IPS-18c (cell line): ENCODE measurements around the gene WIPF1.

Source experiments
- H3K4me3 ChIP-seq: 2 replicates; pipeline ENCODE4 v1.7.0; 2013; ENCODE audit warnings: low read depth, mild to moderate bottlenecking, low read length, moderate library complexity; ENCODE audit not compliant: insufficient read depth
- H3K9me3 ChIP-seq: one replicate; pipeline ENCODE4 v1.6.1; 2013; ENCODE audit warnings: mild to moderate bottlenecking, low read length, moderate library complexity; ENCODE audit not compliant: control insufficient read depth, insufficient read depth

Gene WIPF1

GRCh38 chr2:174535757-174536703 lies 61.6 kb downstream of the WIPF1 start:
- H3K9me3 ChIP-seq, result no peaks in the 10 kb centered on the region
- no peak overlapping the region for H3K4me3 ChIP-seq

GRCh38 chr2:174535083-174535482 lies 62.5 kb downstream of the WIPF1 start:
- Histone ChIP-seq H3K4me3 (no peak overlapping the region), H3K9me3 (no peaks in the 10 kb centered on the region)

DNA sequence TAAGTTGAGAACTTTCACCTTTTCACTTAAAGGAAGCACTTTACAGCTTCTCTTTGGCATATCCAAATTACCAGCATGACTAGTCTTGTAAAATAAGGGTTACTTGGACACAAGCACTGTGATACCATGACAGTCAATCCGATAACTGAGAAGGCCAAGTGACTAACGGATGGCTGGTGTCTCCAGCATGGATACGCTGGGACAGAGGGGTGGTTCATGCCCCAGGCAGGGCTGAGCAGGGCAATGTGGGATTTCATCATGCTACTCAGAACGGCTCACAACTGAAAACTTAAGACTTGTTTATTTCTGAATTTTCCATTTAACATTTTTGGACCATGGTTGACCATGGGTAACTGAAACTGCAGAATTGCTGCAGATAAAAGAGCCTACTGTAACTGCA lies 67.7 kb downstream of the WIPF1 start:
- H3K4me3 ChIP-seq, result no peak overlapping the region

DNA sequence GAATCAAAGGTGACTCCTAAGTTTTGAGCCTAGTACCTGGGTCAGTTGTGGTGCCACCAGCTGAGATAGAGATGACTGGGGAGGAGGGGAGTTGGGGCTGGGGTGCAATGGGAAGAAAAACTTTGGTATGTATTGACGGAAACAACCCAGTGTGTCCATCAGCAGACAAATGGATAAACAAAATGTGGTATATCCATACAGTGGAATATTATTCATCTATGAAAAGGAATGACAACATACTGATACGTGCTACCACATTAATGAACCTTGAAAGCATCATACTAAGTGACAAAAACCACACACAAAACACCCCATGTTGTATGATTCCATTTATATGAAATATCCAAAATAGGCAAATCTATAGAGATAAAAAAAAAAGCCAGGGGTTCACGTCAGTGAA lies 69.6 kb downstream of the WIPF1 start:
- H3K4me3 ChIP-seq, result no peak overlapping the region

More for the DNA sequence above, 67.7 kb downstream of the WIPF1 start:
- H3K9me3 ChIP-seq, result peaks cover 2% of the 10 kb centered on the region

DNA sequence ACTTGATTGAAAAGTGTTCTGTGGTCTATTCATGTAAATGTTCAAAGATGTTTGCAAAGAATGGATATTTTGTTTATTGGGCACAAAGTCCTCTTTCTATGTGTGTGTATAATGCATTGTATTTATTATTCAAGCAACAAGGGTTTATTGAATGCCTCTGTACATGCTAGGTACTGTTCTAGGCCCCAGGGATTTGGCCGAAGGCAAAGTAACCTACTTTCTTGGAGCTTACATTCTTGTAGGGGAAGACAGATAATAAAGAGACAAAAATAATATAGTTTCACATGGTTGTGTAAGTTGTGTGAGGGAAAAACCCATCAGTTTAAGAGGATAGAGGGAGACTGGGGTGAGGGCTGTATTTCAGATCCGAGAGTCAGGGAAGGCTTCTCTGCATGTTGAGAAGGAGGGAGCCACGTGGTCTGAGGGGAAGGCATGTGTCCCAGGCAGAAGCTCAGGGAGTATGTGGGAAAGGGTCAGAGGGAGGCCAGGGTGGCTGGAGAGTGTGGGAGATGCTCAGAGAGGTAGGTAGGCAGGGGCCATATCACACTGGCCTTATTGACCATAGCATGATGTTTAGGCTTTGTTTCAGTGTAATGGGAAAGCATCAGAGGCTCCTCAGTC lies 70.4 kb downstream of the WIPF1 start:
- H3K4me3 ChIP-seq, result no peak overlapping the region
- peaks cover 2% of the 10 kb centered on the region for H3K9me3 ChIP-seq

More for the DNA sequence above, 69.6 kb downstream of the WIPF1 start:
- H3K9me3 ChIP-seq, result peaks cover 2% of the 10 kb centered on the region

GRCh38 chr2:174524527-174524926 lies 73.1 kb downstream of the WIPF1 start:
- peaks cover 2% of the 10 kb centered on the region for H3K9me3 ChIP-seq

GRCh38 chr2:174522553-174522952 lies 75.1 kb downstream of the WIPF1 start:
- H3K4me3 ChIP-seq, result no peak overlapping the region
- no peaks in the 10 kb centered on the region for H3K9me3 ChIP-seq

More at GRCh38 chr2:174524527-174524926, 73.1 kb downstream of the WIPF1 start:
- no peak overlapping the region for H3K4me3 ChIP-seq

DNA sequence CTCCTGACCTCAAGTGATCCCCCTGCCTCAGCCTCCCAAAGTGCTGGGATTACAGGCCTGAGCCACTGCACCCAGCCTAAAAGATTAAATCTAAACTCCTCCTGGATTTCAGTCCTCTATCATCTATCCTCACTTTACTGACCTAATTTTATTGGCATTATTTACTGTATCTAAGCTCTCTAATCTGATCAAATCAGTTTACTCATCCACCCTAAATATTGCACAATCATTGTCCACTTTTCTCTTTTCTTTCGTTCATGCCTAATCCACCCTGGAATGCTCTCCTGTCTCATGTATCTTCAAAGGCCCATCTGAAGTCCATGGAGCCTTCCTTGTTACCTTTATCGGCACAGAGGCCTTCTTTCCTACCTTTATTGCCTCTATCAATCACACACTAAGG lies 79.2 kb downstream of the WIPF1 start:
- Histone ChIP-seq H3K4me3 (no peak overlapping the region), H3K9me3 (peaks cover 6% of the 10 kb centered on the region)

- no peak overlapping the region for H3K4me3 ChIP-seq
- H3K9me3 ChIP-seq, result peaks cover 8% of the 10 kb centered on the region
Observed at GRCh38 chr2:174516501-174517378, 80.9 kb downstream of the WIPF1 start.

DNA sequence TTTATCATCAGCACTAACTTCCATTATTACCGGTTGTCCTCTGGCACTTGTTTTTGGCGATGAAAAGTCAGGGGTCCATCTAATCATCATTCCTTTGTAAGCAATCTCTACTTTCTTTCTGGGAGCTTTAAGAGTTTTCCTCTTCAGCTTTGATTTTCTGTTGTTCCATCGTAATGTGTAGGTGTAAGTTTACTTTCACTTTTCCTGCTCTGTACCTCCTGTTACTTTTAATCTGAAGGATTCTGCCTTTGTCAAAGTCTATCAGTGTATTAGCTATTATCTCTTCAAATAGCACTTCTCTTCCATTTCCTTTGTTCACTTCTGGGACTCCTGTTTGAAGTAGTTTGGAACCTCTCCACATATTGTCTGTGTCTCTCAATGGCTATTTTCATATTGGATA lies 85.3 kb downstream of the WIPF1 start:
- H3K4me3 ChIP-seq, result no peak overlapping the region
- H3K9me3 ChIP-seq, result peaks cover 26% of the 10 kb centered on the region

DNA sequence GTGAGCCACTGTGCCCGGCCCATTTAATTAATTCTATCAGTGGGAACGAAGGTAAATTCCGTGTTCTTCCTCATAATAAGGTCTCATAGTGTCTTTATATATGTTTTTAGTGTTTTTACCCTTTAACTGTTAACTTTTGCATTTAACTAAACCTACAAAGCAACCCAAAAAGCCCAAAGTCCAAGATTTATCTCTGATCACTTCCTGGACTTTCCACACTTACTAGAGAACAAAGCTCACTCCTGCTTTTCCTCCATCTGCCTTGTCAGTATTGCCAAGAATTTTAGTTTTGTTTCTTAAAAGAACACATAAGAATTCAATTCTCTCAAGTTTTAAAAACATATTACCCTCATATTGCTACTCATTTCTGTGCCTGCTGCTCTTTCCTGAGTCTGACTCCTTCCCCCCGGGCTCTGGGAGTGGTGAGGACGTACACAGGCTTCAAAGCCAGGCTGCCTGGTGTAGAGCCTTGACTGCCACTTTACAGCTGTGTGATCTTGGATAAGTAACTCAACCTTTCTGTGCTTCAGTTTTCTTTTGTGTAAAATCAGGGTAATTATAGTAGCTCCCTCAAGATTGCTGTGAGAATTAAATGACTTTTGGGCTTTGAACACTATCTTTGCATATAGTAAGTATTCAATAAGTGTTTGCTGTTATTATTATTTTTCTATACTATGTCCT lies 85.9 kb downstream of the WIPF1 start:
- no peak overlapping the region for H3K4me3 ChIP-seq
- peaks cover 30% of the 10 kb centered on the region for H3K9me3 ChIP-seq

DNA sequence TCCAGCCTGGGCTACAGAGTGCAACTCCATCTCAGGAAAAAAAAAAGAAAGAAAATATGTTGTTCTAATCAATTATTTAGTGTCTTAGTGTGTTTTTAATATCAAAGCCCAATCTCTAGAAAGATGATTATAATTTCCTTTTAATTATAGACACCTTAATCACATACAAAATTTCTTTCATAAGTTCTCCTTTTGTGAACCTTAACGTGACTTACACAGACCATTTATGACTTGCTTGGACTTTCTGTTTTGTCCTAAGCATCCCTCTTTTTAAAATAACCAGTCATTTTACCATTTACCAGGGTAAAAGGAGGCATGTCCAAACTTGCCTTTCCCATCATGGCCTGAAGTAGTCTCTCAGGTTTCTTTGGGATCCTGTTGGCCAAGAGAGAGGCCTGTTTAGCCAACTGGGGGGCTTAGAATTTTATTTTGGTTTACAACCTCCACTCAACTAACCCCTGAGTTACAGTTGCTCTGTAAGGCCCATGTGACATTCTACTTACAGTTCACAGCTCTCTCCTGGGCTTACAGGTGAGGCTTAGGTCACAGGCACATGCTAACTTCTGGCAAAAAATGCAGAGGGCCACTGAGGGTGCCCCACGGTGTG lies 86.9 kb downstream of the WIPF1 start:
- Histone ChIP-seq H3K4me3 (no peak overlapping the region), H3K9me3 (peaks cover 27% of the 10 kb centered on the region)
